Bronchial epithelial cell (primary cell): ENCODE measurements around the gene FAXDC2. TPM values are rescaled to one million over a fixed set of nuclear protein-coding genes. Genes with fewer than 3 reads are reported as not detected.

Source experiments
- DNase-seq: peaks from one replicate; pipeline ENCODE4 v3.0.0-alpha.2; 2010; ENCODE audit warnings: low read depth
- FAIRE-seq: peaks from 2 replicates; lab custom pipeline; 2011; peaks lifted over from hg19 to GRCh38; lab: Jason Lieb, UNC
- H3K27me3 ChIP-seq: 2 replicates; pipeline ENCODE4 v1.5.1; 2011; ENCODE audit warnings: low read length; ENCODE audit not compliant: control insufficient read depth, insufficient read depth
- H3K36me3 ChIP-seq: 2 replicates; pipeline ENCODE4 v1.5.1; 2011; ENCODE audit warnings: low read length; ENCODE audit not compliant: control insufficient read depth, insufficient read depth
- H3K4me3 ChIP-seq: 2 replicates; pipeline ENCODE4 v1.5.1; 2011; ENCODE audit warnings: mild to moderate bottlenecking, low read depth, low read length, control low read depth
- CTCF ChIP-seq: IDR thresholded peaks from 2 replicates; pipeline ENCODE4 v1.5.1; 2011; ENCODE audit warnings: mild to moderate bottlenecking, moderate library complexity, low read length, control low read depth, inconsistent platforms; ENCODE audit not compliant: insufficient read depth, severe bottlenecking
- total RNA-seq: library from RNA; depleted of rRNA; stranded (reverse); fragments of >200 nt; gene quantifications from 2 replicates; pipeline ENCODE4 v1.2.1, GENCODE V29; 2014

Gene FAXDC2
- total RNA-seq, 1 donor from 2014 or later: 1.1 TPM

GRCh38 chr5:154811653-154812465, 38.5 kb downstream of the FAXDC2 start:
- DNase-seq: peak; percentile 53

GRCh38 chr5:154811239-154811638, 39.2 kb downstream of the FAXDC2 start:
- TF ChIP-seq CTCF: no peak
- Histone ChIP-seq H3K27me3 (no peaks in the 10 kb centered on the region), H3K36me3 (peaks cover 40% of the 10 kb centered on the region), H3K4me3 (no peak overlapping the region)
- DNase-seq (no peak), FAIRE-seq (no peak)

More at GRCh38 chr5:154811653-154812465, 38.5 kb downstream of the FAXDC2 start:
- Histone ChIP-seq H3K36me3 (peaks cover 42% of the 10 kb centered on the region), H3K27me3 (no peaks in the 10 kb centered on the region), H3K4me3 (no peak overlapping the region)
- no peak for FAIRE-seq
- TF ChIP-seq CTCF: peak; percentile 68

GRCh38 chr5:154806176-154806575, 44.2 kb downstream of the FAXDC2 start:
- H3K4me3 ChIP-seq: no peak overlapping the region
- H3K36me3 ChIP-seq: peaks cover 38% of the 10 kb centered on the region
- no peak for TF ChIP-seq CTCF
- DNase-seq (no peak), FAIRE-seq (no peak)
- H3K27me3 ChIP-seq: no peaks in the 10 kb centered on the region

GRCh38 chr5:154802050-154802449, 48.4 kb downstream of the FAXDC2 start:
- H3K36me3 ChIP-seq: peaks cover 49% of the 10 kb centered on the region
- no peaks in the 10 kb centered on the region for H3K27me3 ChIP-seq

GRCh38 chr5:154801083-154801482, 49.3 kb downstream of the FAXDC2 start:
- DNase-seq (peak; percentile 38), FAIRE-seq (no peak)
- H3K36me3 ChIP-seq: peaks cover 49% of the 10 kb centered on the region
- H3K4me3 ChIP-seq: no peak overlapping the region
- TF ChIP-seq CTCF: no peak
- no peaks in the 10 kb centered on the region for H3K27me3 ChIP-seq

More at GRCh38 chr5:154802050-154802449, 48.4 kb downstream of the FAXDC2 start:
- FAIRE-seq (no peak), DNase-seq (no peak)
- no peak for TF ChIP-seq CTCF
- no peak overlapping the region for H3K4me3 ChIP-seq
